ENCODE results near the gene MAPK8IP2. TPM values are rescaled to one million over a fixed set of nuclear protein-coding genes. Genes with fewer than 3 reads are reported as not detected.
A peak's percentile ranks its signal among the peaks of the same experiment; 100 is the strongest.

The MAPK8IP2 gene
- total and polyA plus RNA-seq, 2 of the 13 experiments (the other 11 are each of a cell fraction or from before 2014, with no cell fraction given): 1.3 to 2.6 TPM

DNA sequence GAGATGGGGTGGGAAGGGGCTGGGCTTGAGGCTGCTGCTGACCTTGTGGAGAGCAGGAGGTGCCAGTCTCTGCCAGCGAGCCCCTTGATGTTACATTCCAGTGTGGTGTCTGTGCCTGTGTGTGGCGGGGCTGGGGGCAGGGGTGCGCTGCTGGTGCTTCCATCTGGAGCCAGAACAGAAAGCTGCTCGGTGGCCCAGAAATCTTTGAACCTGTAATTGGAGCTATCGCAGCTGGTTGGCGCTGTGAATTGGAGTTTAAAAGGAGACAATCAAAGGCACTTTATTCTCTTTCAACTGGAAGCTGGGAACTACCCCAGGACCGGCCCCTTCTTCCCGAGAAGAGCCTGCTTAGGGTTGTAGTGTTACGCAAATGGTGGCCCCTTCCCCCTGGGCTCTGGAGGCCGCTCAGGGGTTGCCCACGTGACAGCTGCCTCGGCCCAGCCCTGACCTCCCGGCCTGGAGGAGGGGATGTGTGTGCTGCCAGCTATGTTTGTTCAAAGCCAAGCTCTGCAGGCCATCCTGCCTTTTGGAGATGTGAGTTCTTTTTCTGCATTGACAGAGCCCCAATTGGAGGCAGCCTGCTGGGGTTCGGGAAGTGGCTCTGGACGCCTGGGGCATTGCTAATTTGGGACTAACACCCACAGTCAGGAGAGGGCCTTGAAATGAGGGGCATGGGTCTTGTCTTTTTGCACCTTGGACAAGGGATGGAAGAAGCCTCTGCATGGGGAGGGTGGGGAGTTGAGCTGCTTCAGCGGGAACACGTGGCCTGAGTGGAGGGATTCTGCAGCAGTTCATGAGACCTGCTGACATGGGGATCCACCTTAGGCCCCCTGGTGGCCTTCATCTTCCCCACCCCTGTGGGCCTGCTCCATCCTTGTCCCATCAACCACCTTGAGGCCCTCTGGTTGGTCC lies 41.4 kb downstream of the MAPK8IP2 start (continued):
- TF ChIP-seq NCOA5 (CRISPR knock-in tag; IDR thresholded peaks at IDR 0.05) (no peak), ZNF138 (CRISPR knock-in tag; IDR thresholded peaks at IDR 0.05; ENCODE audit: low read depth) (no peak), ZNF772 (CRISPR knock-in tag; IDR thresholded peaks at IDR 0.05) (peak; percentile 76; the same call in 1 of the 2 replicates), RBFOX2 (IDR thresholded peaks at IDR 0.05; ENCODE audit: low read depth, low read length) (peak; percentile 51), ZNF850 (CRISPR knock-in tag; conservative IDR thresholded peaks at IDR 0.05) (no peak), ZSCAN22 (CRISPR knock-in tag; IDR thresholded peaks at IDR 0.05) (no peak), ZNF343 (CRISPR knock-in tag; IDR thresholded peaks at IDR 0.05) (no peak), TMF1 (CRISPR knock-in tag; IDR thresholded peaks at IDR 0.05; ENCODE audit: low read depth) (no peak), SCMH1 (CRISPR knock-in tag; IDR thresholded peaks at IDR 0.05; ENCODE audit: borderline replicate concordance) (no peak), ZNF441 (CRISPR knock-in tag; IDR thresholded peaks at IDR 0.05; ENCODE audit: borderline replicate concordance) (peak; percentile 26; the same call in 1 of the 2 replicates), ZFX (CRISPR knock-in tag; IDR thresholded peaks at IDR 0.05; ENCODE audit: low read depth) (peak; percentile 81), REL (CRISPR knock-in tag; conservative IDR thresholded peaks at IDR 0.05) (no peak), IRX3 (CRISPR knock-in tag; IDR thresholded peaks at IDR 0.05; ENCODE audit: borderline replicate concordance, low read depth) (no peak)
- TF ChIP-seq, protein P1, sequence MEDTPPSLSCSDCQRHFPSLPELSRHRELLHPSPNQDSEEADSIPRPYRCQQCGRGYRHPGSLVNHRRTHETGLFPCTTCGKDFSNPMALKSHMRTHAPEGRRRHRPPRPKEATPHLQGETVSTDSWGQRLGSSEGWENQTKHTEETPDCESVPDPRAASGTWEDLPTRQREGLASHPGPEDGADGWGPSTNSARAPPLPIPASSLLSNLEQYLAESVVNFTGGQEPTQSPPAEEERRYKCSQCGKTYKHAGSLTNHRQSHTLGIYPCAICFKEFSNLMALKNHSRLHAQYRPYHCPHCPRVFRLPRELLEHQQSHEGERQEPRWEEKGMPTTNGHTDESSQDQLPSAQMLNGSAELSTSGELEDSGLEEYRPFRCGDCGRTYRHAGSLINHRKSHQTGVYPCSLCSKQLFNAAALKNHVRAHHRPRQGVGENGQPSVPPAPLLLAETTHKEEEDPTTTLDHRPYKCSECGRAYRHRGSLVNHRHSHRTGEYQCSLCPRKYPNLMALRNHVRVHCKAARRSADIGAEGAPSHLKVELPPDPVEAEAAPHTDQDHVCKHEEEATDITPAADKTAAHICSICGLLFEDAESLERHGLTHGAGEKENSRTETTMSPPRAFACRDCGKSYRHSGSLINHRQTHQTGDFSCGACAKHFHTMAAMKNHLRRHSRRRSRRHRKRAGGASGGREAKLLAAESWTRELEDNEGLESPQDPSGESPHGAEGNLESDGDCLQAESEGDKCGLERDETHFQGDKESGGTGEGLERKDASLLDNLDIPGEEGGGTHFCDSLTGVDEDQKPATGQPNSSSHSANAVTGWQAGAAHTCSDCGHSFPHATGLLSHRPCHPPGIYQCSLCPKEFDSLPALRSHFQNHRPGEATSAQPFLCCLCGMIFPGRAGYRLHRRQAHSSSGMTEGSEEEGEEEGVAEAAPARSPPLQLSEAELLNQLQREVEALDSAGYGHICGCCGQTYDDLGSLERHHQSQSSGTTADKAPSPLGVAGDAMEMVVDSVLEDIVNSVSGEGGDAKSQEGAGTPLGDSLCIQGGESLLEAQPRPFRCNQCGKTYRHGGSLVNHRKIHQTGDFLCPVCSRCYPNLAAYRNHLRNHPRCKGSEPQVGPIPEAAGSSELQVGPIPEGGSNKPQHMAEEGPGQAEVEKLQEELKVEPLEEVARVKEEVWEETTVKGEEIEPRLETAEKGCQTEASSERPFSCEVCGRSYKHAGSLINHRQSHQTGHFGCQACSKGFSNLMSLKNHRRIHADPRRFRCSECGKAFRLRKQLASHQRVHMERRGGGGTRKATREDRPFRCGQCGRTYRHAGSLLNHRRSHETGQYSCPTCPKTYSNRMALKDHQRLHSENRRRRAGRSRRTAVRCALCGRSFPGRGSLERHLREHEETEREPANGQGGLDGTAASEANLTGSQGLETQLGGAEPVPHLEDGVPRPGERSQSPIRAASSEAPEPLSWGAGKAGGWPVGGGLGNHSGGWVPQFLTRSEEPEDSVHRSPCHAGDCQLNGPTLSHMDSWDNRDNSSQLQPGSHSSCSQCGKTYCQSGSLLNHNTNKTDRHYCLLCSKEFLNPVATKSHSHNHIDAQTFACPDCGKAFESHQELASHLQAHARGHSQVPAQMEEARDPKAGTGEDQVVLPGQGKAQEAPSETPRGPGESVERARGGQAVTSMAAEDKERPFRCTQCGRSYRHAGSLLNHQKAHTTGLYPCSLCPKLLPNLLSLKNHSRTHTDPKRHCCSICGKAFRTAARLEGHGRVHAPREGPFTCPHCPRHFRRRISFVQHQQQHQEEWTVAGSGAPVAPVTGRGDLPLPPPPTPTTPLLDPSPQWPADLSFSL (CRISPR knock-in tag; IDR thresholded peaks at IDR 0.05): no peak
- TF ChIP-seq, protein P2, sequence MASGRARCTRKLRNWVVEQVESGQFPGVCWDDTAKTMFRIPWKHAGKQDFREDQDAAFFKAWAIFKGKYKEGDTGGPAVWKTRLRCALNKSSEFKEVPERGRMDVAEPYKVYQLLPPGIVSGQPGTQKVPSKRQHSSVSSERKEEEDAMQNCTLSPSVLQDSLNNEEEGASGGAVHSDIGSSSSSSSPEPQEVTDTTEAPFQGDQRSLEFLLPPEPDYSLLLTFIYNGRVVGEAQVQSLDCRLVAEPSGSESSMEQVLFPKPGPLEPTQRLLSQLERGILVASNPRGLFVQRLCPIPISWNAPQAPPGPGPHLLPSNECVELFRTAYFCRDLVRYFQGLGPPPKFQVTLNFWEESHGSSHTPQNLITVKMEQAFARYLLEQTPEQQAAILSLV (CRISPR knock-in tag; IDR thresholded peaks at IDR 0.05; ENCODE audit: borderline replicate concordance): no peak
- TF ChIP-seq, protein P3, sequence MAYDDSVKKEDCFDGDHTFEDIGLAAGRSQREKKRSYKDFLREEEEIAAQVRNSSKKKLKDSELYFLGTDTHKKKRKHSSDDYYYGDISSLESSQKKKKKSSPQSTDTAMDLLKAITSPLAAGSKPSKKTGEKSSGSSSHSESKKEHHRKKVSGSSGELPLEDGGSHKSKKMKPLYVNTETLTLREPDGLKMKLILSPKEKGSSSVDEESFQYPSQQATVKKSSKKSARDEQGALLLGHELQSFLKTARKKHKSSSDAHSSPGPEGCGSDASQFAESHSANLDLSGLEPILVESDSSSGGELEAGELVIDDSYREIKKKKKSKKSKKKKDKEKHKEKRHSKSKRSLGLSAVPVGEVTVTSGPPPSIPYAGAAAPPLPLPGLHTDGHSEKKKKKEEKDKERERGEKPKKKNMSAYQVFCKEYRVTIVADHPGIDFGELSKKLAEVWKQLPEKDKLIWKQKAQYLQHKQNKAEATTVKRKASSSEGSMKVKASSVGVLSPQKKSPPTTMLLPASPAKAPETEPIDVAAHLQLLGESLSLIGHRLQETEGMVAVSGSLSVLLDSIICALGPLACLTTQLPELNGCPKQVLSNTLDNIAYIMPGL (CRISPR knock-in tag; IDR thresholded peaks at IDR 0.05; ENCODE audit: borderline replicate concordance in 1 of 2, low read depth in 1 of 2): peak in 1 of 2 experiments; percentile 70; a peak in 1 of 4 replicates
- TF ChIP-seq, protein P4, sequence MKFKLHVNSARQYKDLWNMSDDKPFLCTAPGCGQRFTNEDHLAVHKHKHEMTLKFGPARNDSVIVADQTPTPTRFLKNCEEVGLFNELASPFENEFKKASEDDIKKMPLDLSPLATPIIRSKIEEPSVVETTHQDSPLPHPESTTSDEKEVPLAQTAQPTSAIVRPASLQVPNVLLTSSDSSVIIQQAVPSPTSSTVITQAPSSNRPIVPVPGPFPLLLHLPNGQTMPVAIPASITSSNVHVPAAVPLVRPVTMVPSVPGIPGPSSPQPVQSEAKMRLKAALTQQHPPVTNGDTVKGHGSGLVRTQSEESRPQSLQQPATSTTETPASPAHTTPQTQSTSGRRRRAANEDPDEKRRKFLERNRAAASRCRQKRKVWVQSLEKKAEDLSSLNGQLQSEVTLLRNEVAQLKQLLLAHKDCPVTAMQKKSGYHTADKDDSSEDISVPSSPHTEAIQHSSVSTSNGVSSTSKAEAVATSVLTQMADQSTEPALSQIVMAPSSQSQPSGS (CRISPR knock-in tag; IDR thresholded peaks at IDR 0.05): no peak
